Activated CD8-positive, alpha-beta T cell treated with anti-CD3 and anti-CD28 coated beads, Interleukin-2, amount 10 ng/mL, durations not matched to agents 7 days and 5 days (primary cell): ENCODE data around the gene GTPBP4. TPM values are rescaled to one million over a fixed set of nuclear protein-coding genes. Genes with fewer than 3 reads are reported as not detected.

Source experiments
- ATAC-seq: fragments of 150-1000 bp; cut with Tn5 transposase; one replicate; pipeline ENCODE4 v1.10.0; 2021; ENCODE audit warnings: moderate library complexity
- CTCF ChIA-PET: fragments of 350-600 bp; sonication (Branson Sonifier 250); formaldehyde crosslinking; loops from one replicate; lab custom pipeline; 2021; ENCODE audit warnings: antibody characterized with exemption; lab: Charles Lee
- POLR2A ChIA-PET: fragments of 350-600 bp; sonication (Branson Sonifier 250); formaldehyde crosslinking; loops from one replicate; lab custom pipeline; 2021; ENCODE audit warnings: antibody characterized with exemption; lab: Charles Lee
- DNase-seq: peaks from one replicate; pipeline ENCODE4 v3.0.0-alpha.2; 2020
- H3K27ac Mint-ChIP-seq: one replicate; pipeline ENCODE4 v1.8.0; 2021; ENCODE audit warnings: mild to moderate bottlenecking, mixed read lengths
- H3K27me3 Mint-ChIP-seq: one replicate; pipeline ENCODE4 v1.8.0; 2021; ENCODE audit warnings: low read depth, mixed read lengths
- H3K36me3 Mint-ChIP-seq: one replicate; pipeline ENCODE4 v1.8.0; 2021; ENCODE audit warnings: low read depth, mixed read lengths
- H3K4me1 Mint-ChIP-seq: one replicate; pipeline ENCODE4 v1.8.0; 2021; ENCODE audit warnings: low read depth, mixed read lengths
- H3K4me3 Mint-ChIP-seq: one replicate; pipeline ENCODE4 v1.8.0; 2021; ENCODE audit warnings: mild to moderate bottlenecking, mixed read lengths
- H3K9me3 Mint-ChIP-seq: one replicate; pipeline ENCODE4 v1.8.0; 2022; ENCODE audit warnings: mixed read lengths; ENCODE audit not compliant: insufficient read depth
- total RNA-seq, 2 experiments: library from RNA; stranded (reverse); gene quantifications; one replicate each; pipeline ENCODE4 v1.2.3, GENCODE V29; 2021

The GTPBP4 gene
- total RNA-seq, 2 experiments from 2014 or later = 66.0 to 67.1 TPM

DNA sequence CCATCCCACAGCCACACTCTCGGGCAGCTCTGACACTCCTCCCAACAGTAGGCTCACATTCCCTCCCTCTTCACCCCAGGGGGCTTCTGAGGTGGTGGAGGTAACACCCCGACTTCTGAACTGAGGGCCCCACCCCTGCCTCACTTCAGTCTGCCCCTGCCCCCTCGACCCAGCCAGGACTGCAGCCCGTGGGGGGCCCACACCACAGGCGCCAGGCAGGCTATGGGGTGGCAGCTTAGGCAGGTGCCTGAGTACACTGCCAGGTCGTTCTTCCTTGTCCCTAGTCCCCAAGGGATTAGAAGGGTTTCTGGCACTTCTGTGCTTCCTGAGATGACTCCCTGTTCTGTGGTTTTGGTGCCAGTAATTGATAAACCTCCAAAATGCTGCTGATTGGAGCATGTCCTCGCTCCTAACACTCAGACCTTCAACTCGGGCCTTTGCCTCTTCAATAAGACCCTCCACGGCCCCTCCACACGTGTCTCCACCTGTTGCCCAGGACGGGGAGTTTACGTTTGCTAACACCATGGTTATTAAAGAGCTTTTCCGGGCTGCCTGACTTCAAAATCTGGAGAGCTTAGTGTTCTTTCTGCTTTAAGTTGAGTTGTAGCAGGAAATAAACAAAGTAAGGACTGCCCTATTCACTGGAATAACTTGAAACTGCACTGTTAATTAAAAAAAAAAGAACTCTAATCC, 33.0 kb upstream of the GTPBP4 start:
- ChIA-PET POLR2A (no interaction called here), CTCF (no interaction called here)
- no peaks in the 10 kb centered on the region for H3K36me3 Mint-ChIP-seq
- H3K4me1 Mint-ChIP-seq = no peaks in the 10 kb centered on the region
- peaks cover 5% of the 10 kb centered on the region for H3K27me3 Mint-ChIP-seq
- no peak for DNase-seq
- no peaks in the 10 kb centered on the region for H3K9me3 Mint-ChIP-seq
- no peak for ATAC-seq
- no peak overlapping the region for H3K4me3 Mint-ChIP-seq
- no peak overlapping the region for H3K27ac Mint-ChIP-seq

GRCh38 chr10:955820-956217, 32.4 kb upstream of the GTPBP4 start:
- Mint-ChIP-seq H3K4me1 (no peaks in the 10 kb centered on the region), H3K27ac (no peak overlapping the region), H3K4me3 (no peak overlapping the region), H3K9me3 (no peaks in the 10 kb centered on the region), H3K36me3 (no peaks in the 10 kb centered on the region), H3K27me3 (peaks cover 5% of the 10 kb centered on the region)
- CTCF ChIA-PET = no interaction called here
- DNase-seq (no peak), ATAC-seq (no peak)
- POLR2A ChIA-PET = no interaction called here

DNA sequence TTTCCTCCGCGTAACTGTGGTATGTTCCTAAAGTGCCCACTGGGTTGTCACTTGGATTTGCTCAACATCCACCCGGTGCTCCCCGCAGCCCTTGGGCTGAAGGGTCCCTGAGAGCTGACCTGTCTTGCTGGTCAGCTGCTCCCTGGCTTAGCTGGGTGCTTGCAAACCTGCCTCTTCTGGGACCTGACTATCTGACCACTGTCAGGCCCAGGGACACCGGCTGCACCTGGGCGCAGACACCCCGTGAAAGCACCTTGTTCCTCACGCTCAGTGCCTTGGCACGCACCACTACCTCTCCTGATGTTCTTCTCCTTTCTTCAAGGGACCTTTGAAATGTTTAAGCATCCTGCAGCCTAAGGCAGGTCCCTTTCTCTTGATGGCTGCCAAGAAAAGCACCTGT, 30.1 kb upstream of the GTPBP4 start:
- ChIA-PET CTCF (no interaction called here), POLR2A (no interaction called here)
- ATAC-seq (no peak), DNase-seq (no peak)
- no peaks in the 10 kb centered on the region for H3K4me1 Mint-ChIP-seq
- H3K36me3 Mint-ChIP-seq = no peaks in the 10 kb centered on the region
- H3K9me3 Mint-ChIP-seq = no peaks in the 10 kb centered on the region
- no peak overlapping the region for H3K4me3 Mint-ChIP-seq
- peaks cover 5% of the 10 kb centered on the region for H3K27me3 Mint-ChIP-seq
- no peak overlapping the region for H3K27ac Mint-ChIP-seq

GRCh38 chr10:958856-959255, 29.4 kb upstream of the GTPBP4 start:
- ChIA-PET POLR2A (no interaction called here), CTCF (no interaction called here)
- no peak for DNase-seq
- no peak overlapping the region for H3K27ac Mint-ChIP-seq
- no peak for ATAC-seq
- H3K9me3 Mint-ChIP-seq = no peaks in the 10 kb centered on the region
- H3K36me3 Mint-ChIP-seq = no peaks in the 10 kb centered on the region
- H3K27me3 Mint-ChIP-seq = peaks cover 5% of the 10 kb centered on the region
- H3K4me3 Mint-ChIP-seq = no peak overlapping the region
- H3K4me1 Mint-ChIP-seq = no peaks in the 10 kb centered on the region

DNA sequence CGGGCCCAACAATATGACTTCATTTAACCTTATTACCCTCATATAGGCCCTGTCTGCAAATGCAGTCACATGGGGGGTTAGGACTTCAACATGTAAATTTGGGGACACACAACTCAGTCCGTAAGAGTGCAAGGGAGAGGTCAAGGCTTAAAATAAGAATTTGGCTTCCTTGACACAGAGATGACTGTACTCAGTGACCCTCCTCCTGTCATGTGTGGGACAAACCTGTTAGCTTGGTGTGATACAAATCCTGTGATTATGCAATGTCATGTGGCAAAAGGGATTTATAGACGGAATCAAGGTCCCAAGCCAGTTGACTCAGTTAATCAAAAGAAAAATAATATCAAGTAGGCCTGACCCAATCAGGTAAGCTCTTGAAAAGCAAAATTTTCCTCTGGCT, 25.9 kb upstream of the GTPBP4 start:
- CTCF ChIA-PET = no interaction called here
- H3K4me1 Mint-ChIP-seq = peaks cover 6% of the 10 kb centered on the region
- peaks cover 8% of the 10 kb centered on the region for H3K27me3 Mint-ChIP-seq
- no peak overlapping the region for H3K27ac Mint-ChIP-seq
- H3K4me3 Mint-ChIP-seq = no peak overlapping the region
- H3K9me3 Mint-ChIP-seq = no peaks in the 10 kb centered on the region
- POLR2A ChIA-PET = no interaction called here
- H3K36me3 Mint-ChIP-seq = no peaks in the 10 kb centered on the region
- ATAC-seq (no peak), DNase-seq (no peak)

DNA sequence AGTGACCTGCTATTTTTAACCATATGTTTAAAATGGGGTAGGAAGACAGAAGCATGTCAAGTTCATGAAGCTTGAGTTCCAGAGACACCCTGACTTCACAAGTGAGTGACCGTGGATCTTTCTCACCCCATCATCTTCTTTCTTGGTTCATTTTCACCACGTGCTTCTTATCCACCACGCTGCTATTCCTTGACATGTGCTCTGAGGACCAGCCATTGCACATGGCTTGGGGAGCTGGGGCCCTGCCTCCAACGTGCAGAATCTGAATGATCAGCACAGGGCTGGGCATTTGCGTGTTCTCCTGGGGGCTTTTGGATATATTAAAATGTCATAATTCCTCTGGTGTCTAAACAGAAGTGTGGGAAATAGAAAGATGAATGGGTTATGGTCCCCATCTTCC, 25.0 kb upstream of the GTPBP4 start:
- no peaks in the 10 kb centered on the region for H3K9me3 Mint-ChIP-seq
- CTCF ChIA-PET = no interaction called here
- no peak for ATAC-seq
- H3K4me3 Mint-ChIP-seq = no peak overlapping the region
- peaks cover 8% of the 10 kb centered on the region for H3K27me3 Mint-ChIP-seq
- H3K27ac Mint-ChIP-seq = no peak overlapping the region
- no peaks in the 10 kb centered on the region for H3K36me3 Mint-ChIP-seq
- peaks cover 7% of the 10 kb centered on the region for H3K4me1 Mint-ChIP-seq
- no peak for DNase-seq
- POLR2A ChIA-PET = no interaction called here

- DNase-seq (no peak), ATAC-seq (no peak)
- Mint-ChIP-seq H3K4me1 (peaks cover 7% of the 10 kb centered on the region), H3K36me3 (no peaks in the 10 kb centered on the region), H3K27ac (no peak overlapping the region), H3K27me3 (peaks cover 10% of the 10 kb centered on the region), H3K4me3 (no peak overlapping the region), H3K9me3 (no peaks in the 10 kb centered on the region)
- ChIA-PET CTCF (no interaction called here), POLR2A (no interaction called here)
These were observed 24.6 kb upstream of the GTPBP4 start for GRCh38 chr10:963655-964054.

- Mint-ChIP-seq H3K27ac (no peak overlapping the region), H3K27me3 (peaks cover 17% of the 10 kb centered on the region), H3K4me3 (no peak overlapping the region), H3K4me1 (peaks cover 7% of the 10 kb centered on the region), H3K36me3 (no peaks in the 10 kb centered on the region), H3K9me3 (no peaks in the 10 kb centered on the region)
- CTCF ChIA-PET = no interaction called here
- DNase-seq = no peak
- no peak for ATAC-seq
- POLR2A ChIA-PET = no interaction called here
These were observed 23.8 kb upstream of the GTPBP4 start for GRCh38 chr10:964321-964987.

GRCh38 chr10:964988-965417, 23.2 kb upstream of the GTPBP4 start:
- no peak for ATAC-seq
- POLR2A ChIA-PET = interaction anchor here (0.7 kb wide), 1 partner anchor 535 kb away, joined by 3 read pairs; no protein-coding TSS in a partner anchor
- H3K27me3 Mint-ChIP-seq = peaks cover 20% of the 10 kb centered on the region

DNA sequence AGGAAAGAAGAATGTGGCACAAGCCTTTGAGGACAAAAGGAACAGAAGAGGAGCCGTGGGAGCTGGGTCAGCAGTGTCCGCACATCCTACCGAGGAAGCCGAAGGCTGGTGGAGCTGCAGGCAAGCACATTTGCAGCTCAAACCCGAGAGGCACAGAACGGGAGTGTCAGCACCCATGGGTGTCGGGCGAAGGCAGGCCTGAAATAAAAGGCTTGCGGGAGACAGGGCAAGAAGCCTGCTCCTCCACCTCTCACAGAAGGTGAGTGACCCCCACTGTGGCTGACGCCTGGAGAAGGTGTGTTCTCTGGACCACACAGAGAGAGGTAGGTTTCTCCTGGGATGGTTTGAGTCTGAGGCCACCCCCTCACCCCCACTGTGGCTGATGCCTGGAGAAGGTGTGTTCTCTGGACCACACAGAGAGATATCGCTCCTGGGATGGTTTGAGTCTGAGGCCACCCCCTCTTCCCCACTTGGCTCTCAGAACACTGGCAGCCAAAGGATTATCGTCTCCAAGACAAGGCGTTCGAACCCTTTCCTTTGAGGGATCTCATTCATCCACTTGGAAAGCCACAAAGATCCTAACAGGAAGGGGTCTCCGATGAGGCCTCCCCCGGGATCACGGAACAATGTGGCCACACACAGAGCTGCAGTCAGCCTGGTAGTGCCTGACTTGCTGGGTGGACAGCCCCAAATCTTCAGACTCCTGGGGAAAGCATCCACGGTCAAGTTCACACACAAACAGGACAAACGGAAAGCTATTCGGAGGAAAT, 21.6 kb upstream of the GTPBP4 start:
- no peaks in the 10 kb centered on the region for H3K9me3 Mint-ChIP-seq
- peaks cover 7% of the 10 kb centered on the region for H3K4me1 Mint-ChIP-seq
- CTCF ChIA-PET = no interaction called here
- POLR2A ChIA-PET = no interaction called here
- DNase-seq = no peak
- H3K27ac Mint-ChIP-seq = no peak overlapping the region
- H3K4me3 Mint-ChIP-seq = no peak overlapping the region
- ATAC-seq = no peak
- H3K27me3 Mint-ChIP-seq = peaks cover 20% of the 10 kb centered on the region
- no peaks in the 10 kb centered on the region for H3K36me3 Mint-ChIP-seq

More at GRCh38 chr10:964988-965417, 23.2 kb upstream of the GTPBP4 start:
- Mint-ChIP-seq H3K9me3 (no peaks in the 10 kb centered on the region), H3K4me1 (peaks cover 7% of the 10 kb centered on the region), H3K4me3 (no peak overlapping the region), H3K27ac (no peak overlapping the region), H3K36me3 (no peaks in the 10 kb centered on the region)
- CTCF ChIA-PET = no interaction called here
- DNase-seq = no peak

DNA sequence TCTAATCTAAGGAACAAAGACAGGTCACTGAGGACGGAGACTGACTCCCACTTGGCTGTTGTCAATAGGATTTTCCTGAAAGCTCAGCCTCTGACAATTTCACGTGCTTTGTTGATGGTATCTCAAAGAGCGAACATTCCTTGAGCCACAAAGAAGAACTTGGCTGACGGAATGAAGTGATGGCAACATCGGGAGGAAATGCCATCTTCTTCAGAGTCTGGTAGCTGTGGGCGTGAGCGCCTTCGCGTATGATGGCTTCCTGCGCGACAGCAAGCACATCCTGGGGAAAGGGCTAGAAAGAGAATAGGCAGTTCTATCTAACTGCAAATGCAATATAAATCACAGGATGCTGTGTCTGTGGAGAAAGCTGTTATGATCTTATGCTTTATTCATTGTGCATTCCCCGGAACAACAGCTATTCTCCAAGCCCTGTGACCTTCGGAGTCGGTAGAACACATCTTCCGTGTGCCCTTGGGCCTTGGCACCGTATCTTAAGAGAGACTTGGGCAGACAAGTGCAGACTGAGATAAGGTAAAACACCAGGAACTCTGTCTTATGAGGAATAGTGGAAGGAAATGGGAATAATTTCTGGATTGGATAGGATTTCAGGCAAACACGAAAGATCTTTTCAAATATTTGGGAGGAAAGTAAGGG, 19.6 kb upstream of the GTPBP4 start:
- no peaks in the 10 kb centered on the region for H3K36me3 Mint-ChIP-seq
- no peaks in the 10 kb centered on the region for H3K9me3 Mint-ChIP-seq
- H3K27ac Mint-ChIP-seq = no peak overlapping the region
- peaks cover 7% of the 10 kb centered on the region for H3K4me1 Mint-ChIP-seq
- CTCF ChIA-PET = no interaction called here
- peaks cover 20% of the 10 kb centered on the region for H3K27me3 Mint-ChIP-seq
- ATAC-seq = no peak
- POLR2A ChIA-PET = no interaction called here
- no peak overlapping the region for H3K4me3 Mint-ChIP-seq
- DNase-seq = no peak
